AG09319 (cell line): ENCODE data around the gene AP4B1.
A peak's percentile ranks its signal among the peaks of the same experiment; 100 is the strongest.

Source experiments
- DNase-seq: peaks from one replicate; pipeline ENCODE4 v3.0.0-alpha.2; 2010; ENCODE audit warnings: low read depth; ENCODE audit errors: extremely low read depth
- TF ChIP-seq, protein P1 (sequence below): IDR thresholded peaks from 2 replicates; pipeline ENCODE4 v1.5.1; 2011; ENCODE audit warnings: low read depth, mild to moderate bottlenecking, inconsistent platforms, low read length, moderate library complexity

AP4B1 gene

DNA sequence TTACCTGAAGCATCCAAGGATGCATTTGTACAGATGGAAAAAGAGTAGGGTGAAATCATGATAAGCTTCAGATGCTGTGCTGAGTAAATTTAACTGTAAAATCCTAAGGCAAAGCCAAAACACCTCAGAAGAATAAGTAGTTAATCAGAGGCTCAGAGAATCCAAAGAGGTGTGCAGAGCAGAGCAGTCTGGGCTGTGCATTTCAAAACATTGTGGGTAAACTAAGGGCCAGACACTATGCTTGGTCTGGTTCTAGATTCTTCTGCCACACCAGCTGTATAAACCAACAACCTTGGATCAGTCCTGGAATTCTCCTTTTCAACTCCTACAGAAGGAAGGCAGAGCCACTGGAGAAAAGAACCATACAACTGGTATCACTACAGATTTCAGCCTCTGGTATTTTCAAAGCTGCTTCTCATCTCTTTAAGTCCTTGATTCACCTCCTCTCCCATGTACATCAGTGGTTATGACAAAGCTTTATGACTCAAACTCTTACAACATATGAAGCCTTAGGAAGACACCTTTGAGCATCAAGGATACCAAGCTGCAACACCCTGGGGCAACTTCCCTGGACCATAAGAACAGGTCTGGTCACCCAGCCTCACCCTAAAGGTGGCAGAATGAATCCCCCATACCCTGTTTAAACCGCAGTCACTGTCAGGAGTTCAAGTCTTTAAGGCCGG is 12.9 kb upstream of the AP4B1 start:
- TF ChIP-seq, protein P1, sequence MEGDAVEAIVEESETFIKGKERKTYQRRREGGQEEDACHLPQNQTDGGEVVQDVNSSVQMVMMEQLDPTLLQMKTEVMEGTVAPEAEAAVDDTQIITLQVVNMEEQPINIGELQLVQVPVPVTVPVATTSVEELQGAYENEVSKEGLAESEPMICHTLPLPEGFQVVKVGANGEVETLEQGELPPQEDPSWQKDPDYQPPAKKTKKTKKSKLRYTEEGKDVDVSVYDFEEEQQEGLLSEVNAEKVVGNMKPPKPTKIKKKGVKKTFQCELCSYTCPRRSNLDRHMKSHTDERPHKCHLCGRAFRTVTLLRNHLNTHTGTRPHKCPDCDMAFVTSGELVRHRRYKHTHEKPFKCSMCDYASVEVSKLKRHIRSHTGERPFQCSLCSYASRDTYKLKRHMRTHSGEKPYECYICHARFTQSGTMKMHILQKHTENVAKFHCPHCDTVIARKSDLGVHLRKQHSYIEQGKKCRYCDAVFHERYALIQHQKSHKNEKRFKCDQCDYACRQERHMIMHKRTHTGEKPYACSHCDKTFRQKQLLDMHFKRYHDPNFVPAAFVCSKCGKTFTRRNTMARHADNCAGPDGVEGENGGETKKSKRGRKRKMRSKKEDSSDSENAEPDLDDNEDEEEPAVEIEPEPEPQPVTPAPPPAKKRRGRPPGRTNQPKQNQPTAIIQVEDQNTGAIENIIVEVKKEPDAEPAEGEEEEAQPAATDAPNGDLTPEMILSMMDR, result no peak
- no peak for DNase-seq

DNA sequence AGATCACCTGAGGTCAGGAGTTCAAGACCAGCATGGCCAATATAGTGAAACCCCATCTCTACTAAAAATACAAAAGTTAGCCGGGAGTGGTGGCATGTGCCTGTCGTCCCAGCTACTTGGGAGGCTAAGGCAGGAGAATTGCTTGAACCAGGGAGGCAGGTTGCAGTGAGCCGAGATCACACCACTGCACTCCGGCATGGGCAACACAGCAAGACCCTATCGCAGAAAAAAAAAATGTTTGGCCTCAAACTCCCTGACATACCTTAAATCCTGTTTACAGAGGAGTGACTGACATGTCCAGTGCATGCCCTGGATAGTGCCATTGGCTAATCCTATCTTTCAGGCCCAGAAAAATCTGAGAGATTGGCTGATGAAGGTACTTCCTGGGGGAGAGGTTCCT is 12.4 kb upstream of the AP4B1 start:
- TF ChIP-seq, protein P1, result no peak

DNA sequence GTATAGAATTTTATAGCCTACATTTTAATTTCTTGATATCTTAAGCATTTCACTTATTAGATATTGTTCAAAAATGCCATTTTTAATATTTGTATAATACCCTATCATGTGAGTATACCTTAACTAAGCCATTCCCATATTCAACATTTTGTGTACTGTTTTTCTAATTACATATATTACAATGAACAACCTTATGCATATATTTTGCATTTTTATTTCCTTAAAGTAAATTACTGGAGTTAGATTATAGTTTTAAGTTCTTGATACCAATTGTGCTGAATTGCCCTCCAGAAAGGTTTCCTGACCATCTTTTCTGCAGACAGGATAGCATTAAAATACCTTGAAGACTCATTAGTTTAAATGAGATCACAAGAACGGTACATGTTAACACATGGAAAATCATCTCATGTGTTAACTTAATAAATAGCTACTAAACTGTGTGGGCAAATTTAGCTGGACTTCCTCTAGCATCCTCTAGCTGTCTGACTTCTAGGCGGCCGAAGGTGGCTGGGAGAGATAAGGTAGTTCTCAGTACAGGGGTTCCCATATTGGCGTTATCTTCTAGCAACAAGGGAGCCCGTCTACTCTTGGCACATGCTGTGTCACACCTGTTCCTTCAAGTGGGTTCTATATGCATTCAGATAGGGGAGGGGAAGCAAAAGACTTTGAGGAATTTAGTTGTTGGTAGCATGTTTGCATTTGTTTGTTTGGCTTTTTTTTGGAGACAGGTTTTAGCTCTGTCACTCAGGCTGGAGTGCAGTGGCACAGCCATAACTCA is 9.5 kb upstream of the AP4B1 start:
- no peak for DNase-seq

More for the DNA sequence above, 12.4 kb upstream of the AP4B1 start:
- no peak for DNase-seq

DNA sequence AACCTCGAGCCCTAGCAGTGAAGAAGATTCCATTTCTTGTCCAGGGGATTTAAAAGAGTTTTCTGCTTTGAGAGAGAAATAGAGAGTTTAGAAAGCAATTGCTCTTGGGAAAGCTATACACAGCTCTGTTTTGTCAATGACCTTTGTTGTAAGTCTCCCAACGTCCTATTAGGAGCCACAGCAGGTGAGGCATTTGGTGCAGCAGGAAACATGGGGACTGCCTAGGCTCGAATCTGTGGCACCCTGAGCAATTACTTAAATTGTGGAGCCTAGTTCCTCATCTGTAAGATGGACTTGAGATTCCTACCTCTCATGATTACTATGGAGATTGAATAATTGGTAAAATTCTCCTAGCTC is 8.7 kb upstream of the AP4B1 start:
- no peak for DNase-seq

More for the DNA sequence above, 9.5 kb upstream of the AP4B1 start:
- TF ChIP-seq, protein P1, result no peak

DNA sequence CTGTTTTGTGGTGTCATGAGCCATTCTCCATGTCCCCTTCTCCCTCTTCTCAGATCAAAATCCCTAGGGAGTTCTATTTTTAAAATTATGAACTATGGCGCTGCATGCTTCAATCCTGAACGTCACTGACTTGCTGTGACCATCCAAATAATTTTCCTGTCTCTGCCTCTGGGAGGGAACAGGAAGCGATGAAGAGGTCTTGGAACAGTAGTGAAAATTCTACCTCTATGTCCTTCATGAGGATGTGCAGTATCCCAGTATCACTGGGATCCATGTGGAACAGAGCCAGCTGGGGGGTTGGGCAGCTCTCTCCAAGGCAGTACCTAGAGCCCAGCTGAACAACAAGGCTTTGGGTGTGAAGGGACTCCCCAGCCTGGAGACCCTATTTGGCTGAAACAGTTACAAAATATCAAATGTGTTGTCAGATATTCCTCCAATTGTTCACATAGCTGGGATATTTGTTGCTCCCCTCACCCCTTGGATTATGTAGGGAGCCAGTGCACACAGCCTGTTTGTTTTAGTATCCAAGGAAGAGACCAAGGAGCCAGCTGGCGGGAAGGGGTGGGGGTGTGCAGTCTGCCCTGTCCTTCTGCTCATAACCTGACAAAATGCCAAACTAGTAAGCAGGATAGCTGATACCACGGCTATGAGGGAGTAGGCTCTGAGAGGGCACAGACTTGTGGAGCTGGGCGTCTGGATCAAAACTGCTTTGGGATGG is 8.2 kb upstream of the AP4B1 start:
- DNase-seq, result peak; percentile 47
- TF ChIP-seq, protein P1, result no peak

More for the DNA sequence above, 8.7 kb upstream of the AP4B1 start:
- TF ChIP-seq, protein P1, result no peak

DNA sequence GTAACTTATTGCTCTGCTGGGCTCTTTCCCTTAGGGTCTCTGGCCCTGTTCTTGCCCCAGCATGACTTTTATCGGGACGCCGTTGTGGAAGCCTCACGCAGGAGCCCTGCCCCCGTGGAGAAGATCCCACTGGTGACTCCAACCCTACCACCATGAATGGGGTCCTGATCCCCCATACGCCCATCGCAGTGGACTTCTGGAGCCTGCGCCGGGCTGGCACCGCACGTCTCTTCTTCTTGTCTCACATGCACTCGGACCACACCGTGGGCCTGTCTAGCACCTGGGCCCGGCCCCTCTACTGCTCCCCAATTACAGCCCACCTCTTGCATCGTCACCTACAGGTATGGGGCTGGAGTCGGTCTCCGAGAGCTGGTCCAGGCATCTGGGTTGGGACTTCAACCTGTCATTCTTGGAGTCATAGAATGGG is 849 bp upstream of the AP4B1 start:
- TF ChIP-seq, protein P1, result no peak
- DNase-seq, result no peak

DNA sequence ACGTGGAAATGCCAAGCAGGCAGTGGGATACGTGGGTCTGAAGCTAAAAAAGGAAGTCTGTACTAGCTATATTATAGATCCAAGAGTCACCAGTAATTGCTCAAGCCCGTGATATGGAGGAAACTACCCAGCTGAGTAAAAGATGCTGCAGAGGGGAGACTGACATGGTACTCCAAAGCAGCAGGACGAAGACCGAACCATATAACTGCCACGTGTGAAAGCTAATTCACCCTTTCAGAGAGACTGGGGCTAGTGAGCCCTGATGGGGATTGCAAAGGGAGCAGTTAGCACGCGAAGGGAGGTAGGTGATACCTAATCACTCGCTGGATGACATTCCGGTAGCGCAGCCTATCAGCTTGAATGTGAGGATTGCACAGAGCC is 316 bp downstream of the AP4B1 start:
- DNase-seq, result no peak
- TF ChIP-seq, protein P1, result no peak
